CD8-positive, alpha-beta memory T cell (primary cell): ENCODE results near the gene IGIP. TPM values are rescaled to one million over a fixed set of nuclear protein-coding genes. Genes with fewer than 3 reads are reported as not detected.

ENCODE experiments used
- CTCF ChIA-PET: fragments of 350-600 bp; sonication (Branson Sonifier 250); formaldehyde crosslinking; loops from one replicate; lab custom pipeline; 2021; ENCODE audit warnings: antibody characterized with exemption; lab: Charles Lee
- POLR2A ChIA-PET: fragments of 350-600 bp; sonication (Branson Sonifier 250); formaldehyde crosslinking; loops from one replicate; lab custom pipeline; 2021; ENCODE audit warnings: antibody characterized with exemption; lab: Charles Lee
- DNase-seq, 5 donors: peaks; one replicate each; pipeline versions ENCODE4 v3.0.0 to v3.0.0-alpha.2; 2020 to 2022; ENCODE audit warnings: mixed read lengths in 1 of 5
- H3K27ac ChIP-seq: one replicate; pipeline ENCODE4 v1.7.0; 2013; ENCODE audit warnings: low read depth, mild to moderate bottlenecking, low read length, moderate library complexity
- H3K27me3 ChIP-seq: 2 replicates; pipeline ENCODE4 v1.7.0; 2013; ENCODE audit warnings: low read length, mild to moderate bottlenecking; ENCODE audit not compliant: insufficient read depth, poor library complexity, severe bottlenecking
- H3K36me3 ChIP-seq: 2 replicates; pipeline ENCODE4 v1.7.0; 2013; ENCODE audit warnings: mild to moderate bottlenecking, low read length, moderate library complexity; ENCODE audit not compliant: insufficient read depth
- H3K4me1 ChIP-seq: 2 replicates; pipeline ENCODE4 v1.7.0; 2013; ENCODE audit warnings: mild to moderate bottlenecking, low read length, moderate library complexity; ENCODE audit not compliant: insufficient read depth
- H3K4me3 ChIP-seq: 2 replicates; pipeline ENCODE4 v1.7.0; 2013; ENCODE audit warnings: mild to moderate bottlenecking, low read length
- H3K9me3 ChIP-seq: 2 replicates; pipeline ENCODE4 v1.7.0; 2013; ENCODE audit warnings: mild to moderate bottlenecking, low read length
- H3K27ac Mint-ChIP-seq, 8 donors: one replicate each; pipeline ENCODE4 v1.8.0; 2020 to 2021; ENCODE audit warnings: mixed read lengths in 8 of 8, mild to moderate bottlenecking in 6 of 8, inconsistent platforms in 3 of 8, moderate library complexity in 3 of 8
- H3K27me3 Mint-ChIP-seq, 2 donors: one replicate each; pipeline ENCODE4 v1.8.0; 2020 to 2021; ENCODE audit warnings: mixed read lengths in 2 of 2, mild to moderate bottlenecking in 1 of 2, moderate library complexity in 1 of 2
- H3K36me3 Mint-ChIP-seq, 3 donors: one replicate each; pipeline ENCODE4 v1.8.0; 2020 to 2021; ENCODE audit warnings: mixed read lengths in 3 of 3, inconsistent platforms in 1 of 3, mild to moderate bottlenecking in 1 of 3
- H3K4me1 Mint-ChIP-seq, 3 donors: one replicate each; pipeline ENCODE4 v1.8.0; 2020 to 2021; ENCODE audit warnings: mixed read lengths in 3 of 3, inconsistent platforms in 1 of 3, mild to moderate bottlenecking in 1 of 3
- H3K4me3 Mint-ChIP-seq, 7 donors: one replicate each; pipeline ENCODE4 v1.8.0; 2020 to 2021; ENCODE audit warnings: mixed read lengths in 7 of 7, mild to moderate bottlenecking in 6 of 7, moderate library complexity in 4 of 7, inconsistent platforms in 2 of 7
- H3K9me3 Mint-ChIP-seq, 5 donors: one replicate each; pipeline ENCODE4 v1.8.0; 2020 to 2022; ENCODE audit warnings: mixed read lengths in 5 of 5, mild to moderate bottlenecking in 3 of 5, moderate library complexity in 2 of 5, inconsistent platforms in 1 of 5
- polyA plus RNA-seq: library from polyadenylated mRNA; unstranded; fragments of 300-500 nt; fragmentation: Illumina TruSeq; gene quantifications from one replicate; pipeline ENCODE4 v1.2.3, GENCODE V29; 2021
- total RNA-seq, 2 experiments: library from RNA; stranded (reverse); gene quantifications; one replicate each; pipeline ENCODE4 v1.2.3, GENCODE V29; 2021

IGIP gene
- total and polyA plus RNA-seq, 3 experiments from 2014 or later: 0.29 to 4.1 (median 3.7) TPM

DNA sequence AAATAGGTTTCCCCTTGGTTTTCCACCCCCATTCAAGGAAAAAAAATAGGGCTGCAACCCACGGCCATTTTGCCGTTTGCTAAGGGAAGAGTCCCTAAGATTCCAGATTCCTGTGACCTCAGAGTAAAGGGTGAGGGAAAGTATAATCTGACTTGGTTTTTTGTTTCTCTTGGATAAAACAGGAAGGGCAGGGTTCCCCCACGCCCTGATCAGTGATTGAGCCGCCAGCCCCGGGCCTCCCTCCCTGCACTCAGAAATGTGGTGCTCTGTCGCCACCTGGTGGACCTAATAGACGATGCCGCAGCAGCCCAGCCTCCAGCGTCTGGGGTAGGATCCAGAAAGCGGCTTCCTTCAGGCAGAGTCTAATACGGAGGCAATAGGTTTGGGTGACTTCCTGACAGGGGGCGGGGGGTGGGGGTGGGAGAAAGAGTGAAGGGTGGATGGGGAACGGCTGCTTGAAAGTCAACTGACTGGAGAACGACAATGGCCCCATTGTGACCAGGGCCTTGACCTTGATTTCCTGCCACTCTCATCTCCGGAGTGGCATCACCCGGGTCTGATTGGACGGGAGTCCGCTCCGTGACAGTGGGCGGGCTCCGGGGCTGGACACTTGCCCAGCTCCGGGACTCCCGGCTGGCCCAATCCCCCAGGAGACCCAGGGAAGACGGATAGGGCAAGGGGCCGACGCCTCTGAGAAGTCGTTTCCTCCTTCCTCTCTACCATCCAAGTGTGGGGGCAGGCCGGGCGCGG, 31.5 kb downstream of the IGIP start:
- Histone ChIP-seq H3K9me3 (no peaks in the 10 kb centered on the region), H3K27me3 (no peaks in the 10 kb centered on the region), H3K27ac (no peak overlapping the region), H3K4me1 (peaks cover 3% of the 10 kb centered on the region), H3K4me3 (no peak overlapping the region), H3K36me3 (no peaks in the 10 kb centered on the region)
- Mint-ChIP-seq H3K36me3 (peaks cover 0 to under 1% (median 0%) of the 10 kb centered on the region in 3 donors), H3K4me1 (peaks cover 3 to 10% (median 9%) of the 10 kb centered on the region in 3 donors), H3K4me3 (peak overlapping the region in 5 of 7 donors; percentile 8 to 72 (median 44)), H3K27me3 (no peaks in the 10 kb centered on the region), H3K9me3 (no peaks in the 10 kb centered on the region), H3K27ac (peak overlapping the region in 3 of 8 donors; percentile 48 to 54 (median 53))
- ChIA-PET CTCF (interaction anchor here (1.2 to 8.4 kb wide), 5 partner anchors 13 to 188 kb away, joined by 3 to 83 read pairs (median 7); no protein-coding TSS in a partner anchor), POLR2A (interaction anchor here (1.0 kb wide), 1 partner anchor 50 kb away, joined by 3 read pairs; no protein-coding TSS in a partner anchor)
- DNase-seq: peak; percentile 75 to 88 (median 79)

DNA sequence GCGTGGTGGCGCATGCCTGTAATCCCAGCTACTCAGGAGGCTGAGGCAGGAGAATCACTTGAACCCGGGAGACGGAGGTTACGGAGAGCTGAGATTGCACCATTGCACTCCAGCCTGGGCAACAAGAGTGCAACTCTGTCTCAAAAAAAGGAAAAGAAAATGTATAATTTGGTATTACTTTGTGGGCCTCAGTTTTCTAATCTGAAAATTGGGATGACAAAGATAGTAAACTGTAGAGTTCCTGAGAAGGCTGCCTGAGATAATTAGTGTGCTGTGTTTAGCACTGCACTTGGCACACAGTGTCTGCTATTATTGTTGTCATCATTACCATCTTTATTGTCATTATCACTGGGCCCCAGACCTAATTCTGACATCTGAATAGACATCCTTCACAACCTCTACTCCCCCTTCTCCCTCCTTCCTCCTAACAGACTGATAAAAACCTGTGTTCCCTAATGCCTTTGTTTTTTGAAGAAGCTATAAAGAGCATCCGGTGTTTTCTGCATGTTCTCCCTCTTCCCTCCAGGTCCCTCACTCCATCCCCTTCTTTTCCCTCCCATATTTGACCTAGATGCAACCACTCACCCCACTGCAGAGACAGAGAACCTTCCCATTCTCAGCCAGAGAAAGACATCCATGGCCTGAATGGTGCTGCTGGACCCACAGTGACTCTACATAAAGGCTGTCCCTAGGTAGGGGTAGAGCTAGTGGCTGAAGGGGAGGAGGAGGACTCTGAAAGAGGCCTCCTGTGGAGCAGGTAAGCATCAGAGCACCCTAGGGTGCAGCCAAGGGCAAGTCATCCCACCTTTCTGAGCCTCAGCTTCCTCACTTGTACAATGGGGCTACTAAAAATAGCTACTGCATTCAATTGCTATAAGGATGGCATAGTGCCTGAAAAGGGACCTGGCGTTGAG, 33.5 kb downstream of the IGIP start:
- Mint-ChIP-seq H3K36me3 (peaks cover 0 to 1% (median 0%) of the 10 kb centered on the region in 3 donors), H3K27ac (peak overlapping the region in 1 of 8 donors; percentile 48), H3K4me1 (peaks cover 3 to 10% (median 9%) of the 10 kb centered on the region in 3 donors), H3K27me3 (peaks cover 0 to 4% of the 10 kb centered on the region in 2 donors), H3K9me3 (no peaks in the 10 kb centered on the region), H3K4me3 (peak overlapping the region in 1 of 7 donors; percentile 49)
- POLR2A ChIA-PET: no interaction called here
- H3K4me1 ChIP-seq: peaks cover 3% of the 10 kb centered on the region
- H3K27ac ChIP-seq: no peak overlapping the region
- no peak overlapping the region for H3K4me3 ChIP-seq
- CTCF ChIA-PET: interaction anchor here (1.1 to 8.4 kb wide), 3 partner anchors 11 to 85 kb away, joined by 5 to 83 read pairs (median 76); no protein-coding TSS in a partner anchor
- H3K27me3 ChIP-seq: no peaks in the 10 kb centered on the region
- DNase-seq: no peak
- H3K9me3 ChIP-seq: no peaks in the 10 kb centered on the region
- H3K36me3 ChIP-seq: no peaks in the 10 kb centered on the region

DNA sequence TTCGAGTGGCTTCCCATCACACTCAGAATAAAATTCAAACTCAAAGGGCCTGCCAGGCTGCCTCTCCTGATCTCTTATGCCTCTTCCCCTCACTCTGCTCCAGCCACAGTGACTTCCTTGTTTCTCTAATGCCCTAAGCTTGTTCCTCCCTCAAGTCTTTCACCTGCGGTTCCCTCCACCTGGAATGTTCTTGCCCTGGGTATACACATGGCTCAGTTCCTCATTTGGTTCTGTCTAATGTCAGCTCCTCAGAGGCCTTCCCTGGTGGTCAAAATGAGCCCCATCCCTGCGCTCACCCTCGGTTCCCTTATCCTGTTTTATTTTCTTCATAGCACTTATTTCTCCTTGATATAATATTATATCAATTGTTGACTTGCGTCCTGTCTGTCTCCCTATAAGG, 36.5 kb downstream of the IGIP start:
- no peaks in the 10 kb centered on the region for H3K36me3 ChIP-seq
- CTCF ChIA-PET: interaction anchor here (0.7 to 1.3 kb wide), 3 partner anchors 12 to 89 kb away, joined by 3 to 5 read pairs (median 3); no protein-coding TSS in a partner anchor
- H3K27ac ChIP-seq: no peak overlapping the region
- Mint-ChIP-seq H3K4me3 (no peak overlapping the region), H3K9me3 (no peaks in the 10 kb centered on the region), H3K27me3 (peaks cover 1 to 4% of the 10 kb centered on the region in 2 donors), H3K36me3 (peaks cover 0 to 2% (median 1%) of the 10 kb centered on the region in 3 donors), H3K27ac (peak overlapping the region in 1 of 8 donors; percentile 54), H3K4me1 (peaks cover 0 to 2% (median 1%) of the 10 kb centered on the region in 3 donors)
- DNase-seq: no peak
- H3K27me3 ChIP-seq: no peaks in the 10 kb centered on the region
- H3K9me3 ChIP-seq: no peaks in the 10 kb centered on the region
- POLR2A ChIA-PET: no interaction called here
- H3K4me3 ChIP-seq: no peak overlapping the region
- peaks cover 3% of the 10 kb centered on the region for H3K4me1 ChIP-seq

DNA sequence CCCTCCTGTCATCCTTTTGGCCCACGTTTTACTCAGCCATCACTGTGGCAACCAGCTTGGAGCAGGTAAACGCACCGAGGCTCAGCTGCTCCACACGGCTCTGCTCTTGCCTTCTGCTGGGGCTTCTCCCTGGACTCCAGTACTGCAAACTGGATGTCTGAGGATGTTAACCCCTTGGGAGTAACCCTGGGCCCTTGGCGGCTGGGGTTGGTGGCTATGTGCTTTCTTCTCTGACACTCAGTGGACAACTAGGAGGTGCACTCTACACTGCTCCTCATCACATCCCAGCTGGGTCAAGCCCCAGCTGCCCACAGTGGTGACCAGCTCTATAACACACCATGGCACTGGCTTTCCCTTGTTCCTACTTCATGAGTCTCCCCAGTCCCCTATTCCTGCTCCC, 37.0 kb downstream of the IGIP start:
- no peaks in the 10 kb centered on the region for H3K36me3 ChIP-seq
- H3K27me3 Mint-ChIP-seq: peaks cover 1 to 4% of the 10 kb centered on the region in 2 donors
- ChIA-PET POLR2A (no interaction called here), CTCF (interaction anchor here (1.3 kb wide), 1 partner anchor 90 kb away, joined by 5 read pairs; no protein-coding TSS in a partner anchor)
- no peak overlapping the region for H3K4me3 ChIP-seq
- no peak overlapping the region for H3K4me3 Mint-ChIP-seq
- no peaks in the 10 kb centered on the region for H3K4me1 ChIP-seq
- H3K27me3 ChIP-seq: no peaks in the 10 kb centered on the region
- no peak for DNase-seq
- H3K9me3 ChIP-seq: no peaks in the 10 kb centered on the region
- H3K27ac Mint-ChIP-seq: no peak overlapping the region
- peaks cover 0 to 4% (median 1%) of the 10 kb centered on the region in 3 donors for H3K36me3 Mint-ChIP-seq
- no peaks in the 10 kb centered on the region for H3K4me1 Mint-ChIP-seq
- H3K9me3 Mint-ChIP-seq: no peaks in the 10 kb centered on the region
- no peak overlapping the region for H3K27ac ChIP-seq

DNA sequence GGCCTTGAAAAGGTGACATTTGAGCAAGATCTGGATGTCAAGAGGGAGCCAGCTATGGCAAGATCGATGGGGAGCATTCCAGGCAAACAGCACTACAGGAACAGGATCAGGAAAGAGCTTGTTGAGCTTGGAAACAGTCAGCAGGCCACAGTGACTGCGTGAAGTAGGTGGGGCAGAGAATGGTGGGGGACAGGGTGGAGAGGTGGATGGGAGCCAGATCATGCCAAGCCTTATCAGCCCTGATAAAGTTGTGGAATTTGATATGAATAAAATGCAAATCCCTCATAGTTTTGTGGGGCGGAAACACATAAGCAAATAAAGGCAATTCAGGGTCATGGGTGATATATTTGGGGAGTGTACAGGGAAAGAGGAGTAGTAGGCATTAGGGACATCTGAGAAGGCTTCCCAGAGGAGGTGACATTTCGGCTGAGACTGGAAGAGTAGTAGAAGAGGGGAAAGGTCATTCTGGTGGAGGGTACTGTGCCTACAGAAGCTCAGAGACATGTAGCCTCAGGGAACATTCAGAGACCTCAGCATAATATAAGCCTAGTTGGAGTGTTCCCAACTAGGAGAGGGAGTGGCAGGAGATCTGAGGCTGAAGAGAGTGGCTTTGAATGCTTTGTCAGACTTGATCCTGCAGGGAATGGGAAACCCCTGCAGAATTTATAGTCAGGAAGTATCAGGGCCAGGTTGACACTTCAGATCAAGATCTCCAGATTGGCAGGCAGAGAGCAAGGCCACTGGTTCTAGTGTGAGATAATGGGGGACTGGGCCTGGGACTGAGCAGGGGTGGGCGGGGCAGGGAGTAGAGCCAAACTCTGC, 39.6 kb downstream of the IGIP start:
- H3K9me3 Mint-ChIP-seq: no peaks in the 10 kb centered on the region
- no peak overlapping the region for H3K4me3 Mint-ChIP-seq
- no peak overlapping the region for H3K4me3 ChIP-seq
- CTCF ChIA-PET: interaction anchor here (2.0 kb wide), 1 partner anchor 21 kb away, joined by 10 read pairs; no protein-coding TSS in a partner anchor
- peaks cover 1 to 4% of the 10 kb centered on the region in 2 donors for H3K27me3 Mint-ChIP-seq
- peaks cover 0 to 6% (median 4%) of the 10 kb centered on the region in 3 donors for H3K36me3 Mint-ChIP-seq
- H3K9me3 ChIP-seq: no peaks in the 10 kb centered on the region
- peak overlapping the region in 1 of 8 donors; percentile 68 for H3K27ac Mint-ChIP-seq
- POLR2A ChIA-PET: no interaction called here
- DNase-seq: no peak
- H3K27me3 ChIP-seq: no peaks in the 10 kb centered on the region
- H3K4me1 ChIP-seq: no peaks in the 10 kb centered on the region
- no peaks in the 10 kb centered on the region for H3K4me1 Mint-ChIP-seq
- H3K36me3 ChIP-seq: no peaks in the 10 kb centered on the region
- no peak overlapping the region for H3K27ac ChIP-seq

DNA sequence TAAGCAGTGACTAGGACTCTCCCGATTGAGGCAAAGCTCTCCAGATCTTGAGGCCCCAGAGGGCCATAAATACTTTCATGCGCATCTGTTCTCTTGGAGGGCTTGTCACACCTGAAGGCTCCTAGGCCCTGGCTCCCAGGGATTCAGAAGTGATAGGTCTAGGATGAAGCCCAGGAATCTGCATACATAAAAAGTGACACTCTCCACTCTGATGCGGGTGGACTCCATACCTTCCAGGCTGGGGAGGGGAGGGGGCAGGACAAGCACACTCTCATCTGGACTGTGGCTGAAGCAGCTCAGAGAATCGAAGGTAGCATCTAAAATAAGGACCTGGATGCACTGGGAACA, 40.2 kb downstream of the IGIP start:
- Histone ChIP-seq H3K9me3 (no peaks in the 10 kb centered on the region), H3K27me3 (no peaks in the 10 kb centered on the region), H3K27ac (no peak overlapping the region), H3K4me3 (no peak overlapping the region), H3K4me1 (no peaks in the 10 kb centered on the region), H3K36me3 (no peaks in the 10 kb centered on the region)
- POLR2A ChIA-PET: no interaction called here
- H3K27me3 Mint-ChIP-seq: peaks cover 1 to 4% of the 10 kb centered on the region in 2 donors
- no peaks in the 10 kb centered on the region for H3K9me3 Mint-ChIP-seq
- no peak for DNase-seq
- peaks cover 0 to 6% (median 4%) of the 10 kb centered on the region in 3 donors for H3K36me3 Mint-ChIP-seq
- CTCF ChIA-PET: interaction anchor here (2.0 kb wide), 1 partner anchor 21 kb away, joined by 10 read pairs; no protein-coding TSS in a partner anchor
- no peak overlapping the region for H3K27ac Mint-ChIP-seq
- H3K4me1 Mint-ChIP-seq: no peaks in the 10 kb centered on the region
- H3K4me3 Mint-ChIP-seq: no peak overlapping the region

DNA sequence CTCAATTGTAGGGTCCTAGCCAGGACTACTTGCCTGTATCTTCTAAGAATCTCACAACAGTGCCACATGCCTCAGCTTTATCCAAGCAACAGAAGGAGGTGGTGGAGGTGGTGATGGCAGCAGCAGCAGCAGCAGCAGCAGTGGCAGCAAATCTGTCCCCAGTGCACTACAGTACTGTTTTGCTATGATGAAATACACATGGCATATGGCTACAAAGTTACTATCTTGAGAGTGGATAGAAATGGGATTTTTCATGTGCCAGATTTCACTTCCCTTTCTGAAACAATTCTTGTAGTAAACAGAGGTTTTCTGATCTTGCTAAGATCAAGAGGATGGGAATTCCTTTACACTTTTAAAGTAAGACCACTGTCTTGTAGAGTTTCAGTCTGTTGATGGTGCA, 41.2 kb downstream of the IGIP start:
- H3K9me3 ChIP-seq: no peaks in the 10 kb centered on the region
- peaks cover 1 to 4% of the 10 kb centered on the region in 2 donors for H3K27me3 Mint-ChIP-seq
- no peak overlapping the region for H3K27ac Mint-ChIP-seq
- no peaks in the 10 kb centered on the region for H3K27me3 ChIP-seq
- no peaks in the 10 kb centered on the region for H3K36me3 ChIP-seq
- H3K4me1 ChIP-seq: no peaks in the 10 kb centered on the region
- H3K9me3 Mint-ChIP-seq: no peaks in the 10 kb centered on the region
- no peak overlapping the region for H3K4me3 ChIP-seq
- ChIA-PET CTCF (interaction anchor here (0.7 to 2.0 kb wide), 2 partner anchors 12 to 22 kb away, joined by 3 to 10 read pairs; no protein-coding TSS in a partner anchor), POLR2A (no interaction called here)
- peaks cover 0 to 9% (median 4%) of the 10 kb centered on the region in 3 donors for H3K36me3 Mint-ChIP-seq
- no peaks in the 10 kb centered on the region for H3K4me1 Mint-ChIP-seq
- no peak for DNase-seq
- no peak overlapping the region for H3K27ac ChIP-seq
- H3K4me3 Mint-ChIP-seq: no peak overlapping the region
